Vagina (tissue), 2 donors: ENCODE data around the gene ALOXE3.

Experiments used
- CTCF ChIP-seq, 3 experiments: fragments of 450-650 bp in 2 of 3; fragments of 200-600 bp in 1 of 3; sonication (generic) in 1 of 3; IDR thresholded peaks; one replicate each; pipeline ENCODE4 v1.5.1; 2017 to 2019; ENCODE audit warnings: antibody characterized with exemption in 3 of 3, mild to moderate bottlenecking in 2 of 3, moderate library complexity in 2 of 3
- POLR2A ChIP-seq, 2 donors: fragments of 450-650 bp; IDR thresholded peaks; one replicate each; pipeline ENCODE4 v1.6.1; 2017; ENCODE audit warnings: antibody characterized with exemption in 2 of 2, mild to moderate bottlenecking in 2 of 2, moderate library complexity in 2 of 2

DNA sequence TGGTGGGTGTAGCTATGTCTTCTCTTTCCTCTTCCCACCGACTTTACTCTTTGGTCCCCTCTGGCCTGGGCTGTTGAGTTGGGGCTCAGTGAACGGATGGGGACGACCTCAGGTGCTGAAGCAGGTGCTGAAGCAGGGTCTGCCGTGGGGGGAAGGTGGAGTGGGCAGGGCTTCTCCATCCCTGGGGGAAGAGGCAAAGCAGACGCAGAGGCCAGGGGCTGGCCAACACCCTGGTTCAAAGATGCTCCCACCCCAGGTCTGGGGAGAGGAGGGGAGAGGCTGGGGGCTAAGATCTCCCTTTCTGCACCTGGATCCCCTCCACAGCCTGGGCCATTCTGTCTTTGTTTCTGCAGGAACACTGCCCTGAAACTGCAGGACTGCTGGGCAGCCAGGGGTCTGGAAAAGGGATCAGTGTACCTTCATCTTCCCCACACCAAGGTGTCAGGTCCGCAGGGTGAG lies 53.7 kb downstream of the ALOXE3 start:
- TF ChIP-seq CTCF (IDR thresholded peaks at IDR 0.05) (no peak), POLR2A (IDR thresholded peaks at IDR 0.05) (no peak)
